ENCODE measurements around the gene ZNRF3.
A peak's percentile ranks its signal among the peaks of the same experiment; 100 is the strongest.
"Not testable (repeated sequence)": the region's sequence is repeated elsewhere in the genome, so short reads cannot be mapped to it uniquely, and the experiment has no call there.

ZNRF3 gene

DNA sequence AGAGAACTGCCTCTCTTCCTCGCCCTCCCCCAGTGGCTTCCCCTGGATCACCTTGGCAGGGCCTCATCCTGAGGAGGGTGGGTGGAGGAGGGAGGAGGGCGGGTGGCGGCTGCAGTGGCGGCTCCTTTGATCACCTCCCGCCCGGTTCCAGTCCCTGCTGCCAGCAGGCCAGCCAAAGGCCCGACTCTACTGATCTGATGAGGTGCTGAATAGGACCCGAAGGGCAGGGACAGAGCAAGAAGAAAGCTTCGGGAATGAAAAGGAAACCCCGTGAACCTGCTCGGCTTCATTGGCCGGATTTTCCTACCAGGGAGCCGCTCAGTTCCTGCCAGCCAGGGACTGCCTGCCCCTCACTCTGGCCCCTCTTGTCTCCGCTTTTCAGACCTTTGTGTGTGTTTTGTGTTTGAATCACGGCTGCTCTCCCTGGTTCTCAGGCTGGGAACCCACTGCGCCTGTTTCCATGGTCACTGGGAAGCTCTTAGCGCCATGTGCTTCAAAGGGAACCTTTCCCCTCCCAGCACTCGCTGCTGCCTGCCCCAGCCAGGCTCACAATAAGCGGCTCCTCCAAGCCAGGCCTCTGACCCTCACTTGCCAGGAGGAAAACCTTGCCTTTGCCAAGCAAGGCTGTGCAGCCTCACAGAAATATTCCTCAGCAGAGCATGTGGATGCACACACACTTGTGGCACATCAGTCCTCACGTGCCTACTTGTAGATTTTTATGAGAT is 121.4 kb downstream of the ZNRF3 start:
- Histone ChIP-seq H3K36me3 (replicated peaks in 1 of 2; ENCODE audit: control insufficient read depth in 2 of 2, insufficient read depth in 2 of 2, low read length in 2 of 2) (peaks cover 0 to 8% of the 10 kb centered on the region in 2 donors), H2AFZ (ENCODE audit: low read length) (peak overlapping the region; percentile 61), H2AK5ac (ENCODE audit: low read depth, low read length) (no peak overlapping the region), H3K27ac (replicated peaks; ENCODE audit: low read length) (peak overlapping the region; percentile 77), H3K9ac (ENCODE audit: low read depth, low read length, poor library complexity) (no peak overlapping the region), H2BK5ac (ENCODE audit: low read length) (no peak overlapping the region), H3K27me3 (ENCODE audit: control insufficient read depth in 3 of 3, insufficient read depth in 3 of 3, low read depth in 1 of 3, low read length in 3 of 3) (no peaks in the 10 kb centered on the region), H3K79me1 (ENCODE audit: low read depth, low read length) (no peaks in the 10 kb centered on the region), H4K8ac (ENCODE audit: low read depth, low read length) (no peak overlapping the region), H3K4me3 (ENCODE audit: low read length in 2 of 2) (peak overlapping the region in 1 of 2 donors; percentile 43), H3K23ac (ENCODE audit: low read depth, low read length, poor library complexity) (no peak overlapping the region), H3K9me3 (replicated peaks in 1 of 2; ENCODE audit: control insufficient read depth in 2 of 2, insufficient read depth in 1 of 2, low read depth in 1 of 2, low read length in 2 of 2) (peaks cover 2 to 4% of the 10 kb centered on the region in 2 donors), H3K18ac (ENCODE audit: low read length) (peak overlapping the region; percentile 11), H2BK15ac (ENCODE audit: low read length) (no peak overlapping the region), H3K14ac (ENCODE audit: low read length) (no peak overlapping the region), H3K4me2 (ENCODE audit: insufficient read depth, low read length, poor library complexity, severe bottlenecking) (peak overlapping the region; percentile 54), H2BK120ac (ENCODE audit: low read depth, low read length) (no peak overlapping the region), H2BK12ac (ENCODE audit: low read length) (no peak overlapping the region), H3K4ac (ENCODE audit: low read length) (no peak overlapping the region), H4K91ac (ENCODE audit: low read depth, low read length, poor library complexity) (no peak overlapping the region), H3K4me1 (ENCODE audit: control insufficient read depth in 2 of 2, insufficient read depth in 1 of 2, low read depth in 1 of 2, low read length in 2 of 2) (peaks cover 15 to 22% of the 10 kb centered on the region in 2 donors)
- WGBS, 2 donors (ENCODE audit: extremely low coverage in 2 of 2, insufficient read length in 2 of 2, insufficient replicate concordance in 1 of 2): no CpG with 5 or more reads among the region's 20 CpGs
- DNase-seq (ENCODE audit: low spot score): peak; percentile 88

DNA sequence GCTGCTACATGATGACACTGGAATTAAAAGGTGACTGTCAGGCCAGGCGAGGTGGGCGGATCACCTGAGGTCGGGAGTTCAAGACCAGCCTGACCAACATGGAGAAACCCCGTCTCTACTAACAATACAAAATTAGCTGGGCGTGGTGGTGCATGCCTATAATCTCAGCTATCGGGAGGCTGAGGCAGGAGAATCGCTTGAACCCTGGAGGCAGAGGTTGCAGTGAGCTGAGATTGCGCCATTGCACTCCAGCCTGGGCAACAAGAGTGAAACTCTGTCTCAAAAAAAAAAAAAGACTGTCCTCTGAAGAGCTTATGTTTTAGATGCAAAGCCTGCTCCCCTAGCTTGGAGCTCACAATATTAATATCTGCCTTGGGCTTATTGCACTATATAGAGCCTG is 122.4 kb downstream of the ZNRF3 start:
- not testable (repeated sequence) for H3K36me3 ChIP-seq (replicated peaks in 1 of 2; ENCODE audit: control insufficient read depth in 2 of 2, insufficient read depth in 2 of 2, low read length in 2 of 2); H3K9me3 ChIP-seq (replicated peaks in 1 of 2; ENCODE audit: control insufficient read depth in 2 of 2, insufficient read depth in 1 of 2, low read depth in 1 of 2, low read length in 2 of 2); H2BK12ac ChIP-seq (ENCODE audit: low read length); H2AFZ ChIP-seq (ENCODE audit: low read length); H2BK15ac ChIP-seq (ENCODE audit: low read length); H3K79me1 ChIP-seq (ENCODE audit: low read depth, low read length); H2BK5ac ChIP-seq (ENCODE audit: low read length); H3K23ac ChIP-seq (ENCODE audit: low read depth, low read length, poor library complexity); H3K18ac ChIP-seq (ENCODE audit: low read length); H3K14ac ChIP-seq (ENCODE audit: low read length); DNase-seq (ENCODE audit: low spot score); H3K4me3 ChIP-seq (ENCODE audit: low read length in 2 of 2); H2AK5ac ChIP-seq (ENCODE audit: low read depth, low read length); H3K4ac ChIP-seq (ENCODE audit: low read length); H3K9ac ChIP-seq (ENCODE audit: low read depth, low read length, poor library complexity); H2BK120ac ChIP-seq (ENCODE audit: low read depth, low read length); H3K4me2 ChIP-seq (ENCODE audit: insufficient read depth, low read length, poor library complexity, severe bottlenecking); H3K27ac ChIP-seq (replicated peaks; ENCODE audit: low read length); H4K8ac ChIP-seq (ENCODE audit: low read depth, low read length); H3K27me3 ChIP-seq (ENCODE audit: control insufficient read depth in 3 of 3, insufficient read depth in 3 of 3, low read depth in 1 of 3, low read length in 3 of 3); H4K91ac ChIP-seq (ENCODE audit: low read depth, low read length, poor library complexity)
- no CpG with 5 or more reads among the region's 8 CpGs for WGBS, 2 donors (ENCODE audit: extremely low coverage in 2 of 2, insufficient read length in 2 of 2, insufficient replicate concordance in 1 of 2)
- H3K4me1 ChIP-seq (ENCODE audit: control insufficient read depth in 2 of 2, insufficient read depth in 1 of 2, low read depth in 1 of 2, low read length in 2 of 2): peaks cover 15 to 20% of the 10 kb centered on the region in 2 donors

- Histone ChIP-seq H2AFZ (ENCODE audit: low read length) (no peak overlapping the region), H4K91ac (ENCODE audit: low read depth, low read length, poor library complexity) (no peak overlapping the region), H3K9me3 (replicated peaks in 1 of 2; ENCODE audit: control insufficient read depth in 2 of 2, insufficient read depth in 1 of 2, low read depth in 1 of 2, low read length in 2 of 2) (no peaks in the 10 kb centered on the region), H3K27me3 (ENCODE audit: control insufficient read depth in 3 of 3, insufficient read depth in 3 of 3, low read depth in 1 of 3, low read length in 3 of 3) (no peaks in the 10 kb centered on the region), H3K9ac (ENCODE audit: low read depth, low read length, poor library complexity) (no peak overlapping the region), H4K8ac (ENCODE audit: low read depth, low read length) (no peak overlapping the region), H3K79me1 (ENCODE audit: low read depth, low read length) (no peaks in the 10 kb centered on the region), H2BK5ac (ENCODE audit: low read length) (no peak overlapping the region), H2BK120ac (ENCODE audit: low read depth, low read length) (no peak overlapping the region), H3K36me3 (replicated peaks in 1 of 2; ENCODE audit: control insufficient read depth in 2 of 2, insufficient read depth in 2 of 2, low read length in 2 of 2) (peaks cover 0 to 5% of the 10 kb centered on the region in 2 donors), H2BK12ac (ENCODE audit: low read length) (no peak overlapping the region), H3K27ac (replicated peaks; ENCODE audit: low read length) (no peak overlapping the region), H2AK5ac (ENCODE audit: low read depth, low read length) (no peak overlapping the region), H3K4me1 (ENCODE audit: control insufficient read depth in 2 of 2, insufficient read depth in 1 of 2, low read depth in 1 of 2, low read length in 2 of 2) (peaks cover 19 to 20% of the 10 kb centered on the region in 2 donors), H3K23ac (ENCODE audit: low read depth, low read length, poor library complexity) (no peak overlapping the region), H3K18ac (ENCODE audit: low read length) (no peak overlapping the region), H3K4me3 (ENCODE audit: low read length in 2 of 2) (no peak overlapping the region), H3K4me2 (ENCODE audit: insufficient read depth, low read length, poor library complexity, severe bottlenecking) (no peak overlapping the region), H3K4ac (ENCODE audit: low read length) (no peak overlapping the region), H2BK15ac (ENCODE audit: low read length) (no peak overlapping the region), H3K14ac (ENCODE audit: low read length) (no peak overlapping the region)
- WGBS, 2 donors (ENCODE audit: extremely low coverage in 2 of 2, insufficient read length in 2 of 2, insufficient replicate concordance in 1 of 2): no CpG with 5 or more reads among the region's 8 CpGs
- no peak for DNase-seq (ENCODE audit: low spot score)
Measured at GRCh38 chr22:29006346-29006745, 123.0 kb downstream of the ZNRF3 start.

GRCh38 chr22:29009148-29009547 is 125.8 kb downstream of the ZNRF3 start:
- no peak for DNase-seq (ENCODE audit: low spot score)
- no peak overlapping the region for H3K9ac ChIP-seq (ENCODE audit: low read depth, low read length, poor library complexity)
- no peak overlapping the region for H3K18ac ChIP-seq (ENCODE audit: low read length)
- peaks cover 0 to 26% of the 10 kb centered on the region in 2 donors for H3K36me3 ChIP-seq (replicated peaks in 1 of 2; ENCODE audit: control insufficient read depth in 2 of 2, insufficient read depth in 2 of 2, low read length in 2 of 2)
- H3K4me3 ChIP-seq (ENCODE audit: low read length in 2 of 2): no peak overlapping the region
- no peak overlapping the region for H3K4me2 ChIP-seq (ENCODE audit: insufficient read depth, low read length, poor library complexity, severe bottlenecking)
- no peaks in the 10 kb centered on the region for H3K27me3 ChIP-seq (ENCODE audit: control insufficient read depth in 3 of 3, insufficient read depth in 3 of 3, low read depth in 1 of 3, low read length in 3 of 3)
- H3K27ac ChIP-seq (replicated peaks; ENCODE audit: low read length): no peak overlapping the region
- H2AK5ac ChIP-seq (ENCODE audit: low read depth, low read length): no peak overlapping the region
- WGBS, 2 donors (ENCODE audit: extremely low coverage in 2 of 2, insufficient read length in 2 of 2, insufficient replicate concordance in 1 of 2): no CpG with 5 or more reads among the region's 5 CpGs
- no peak overlapping the region for H2BK5ac ChIP-seq (ENCODE audit: low read length)
- H4K8ac ChIP-seq (ENCODE audit: low read depth, low read length): no peak overlapping the region
- no peak overlapping the region for H2BK120ac ChIP-seq (ENCODE audit: low read depth, low read length)
- no peak overlapping the region for H3K4ac ChIP-seq (ENCODE audit: low read length)
- no peak overlapping the region for H4K91ac ChIP-seq (ENCODE audit: low read depth, low read length, poor library complexity)
- H2AFZ ChIP-seq (ENCODE audit: low read length): no peak overlapping the region
- H2BK12ac ChIP-seq (ENCODE audit: low read length): no peak overlapping the region
- H3K14ac ChIP-seq (ENCODE audit: low read length): no peak overlapping the region
- H3K79me1 ChIP-seq (ENCODE audit: low read depth, low read length): no peaks in the 10 kb centered on the region
- H2BK15ac ChIP-seq (ENCODE audit: low read length): no peak overlapping the region
- H3K23ac ChIP-seq (ENCODE audit: low read depth, low read length, poor library complexity): no peak overlapping the region
- no peaks in the 10 kb centered on the region for H3K9me3 ChIP-seq (replicated peaks in 1 of 2; ENCODE audit: control insufficient read depth in 2 of 2, insufficient read depth in 1 of 2, low read depth in 1 of 2, low read length in 2 of 2)
- H3K4me1 ChIP-seq (ENCODE audit: control insufficient read depth in 2 of 2, insufficient read depth in 1 of 2, low read depth in 1 of 2, low read length in 2 of 2): peaks cover 18 to 20% of the 10 kb centered on the region in 2 donors
